GM18505 (cell line): ENCODE data around the gene FGF12.
"Not testable (repeated sequence)": the region's sequence is repeated elsewhere in the genome, so short reads cannot be mapped to it uniquely, and the experiment has no call there.

ENCODE experiments used
- ATAC-seq: cut with Tn5 transposase; IDR thresholded peaks from one replicate; pipeline ENCODE4 v1.9.1; 2021; ENCODE audit not compliant: unreplicated experiment
- POLR2A ChIP-seq: IDR thresholded peaks from 4 replicates; pipeline ENCODE4 v1.6.1; 2011; ENCODE audit warnings: borderline replicate concordance; ENCODE audit not compliant: insufficient read depth, insufficient read length; ENCODE audit errors: extremely low read depth

The FGF12 gene

GRCh38 chr3:192718156-192718555 is 9.2 kb downstream of the FGF12 start:
- TF ChIP-seq POLR2A: no peak
- no peak for ATAC-seq

GRCh38 chr3:192715126-192715525 is 12.2 kb downstream of the FGF12 start:
- ATAC-seq: no peak
- no peak for TF ChIP-seq POLR2A

- ATAC-seq: not testable (repeated sequence)
Measured at GRCh38 chr3:192711126-192711525, 16.2 kb downstream of the FGF12 start.

- no peak for ATAC-seq
- no peak for TF ChIP-seq POLR2A
Measured at GRCh38 chr3:192710366-192710765, 17.0 kb downstream of the FGF12 start.

GRCh38 chr3:192706272-192706671 is 21.1 kb downstream of the FGF12 start:
- no peak for ATAC-seq
- no peak for TF ChIP-seq POLR2A

GRCh38 chr3:192700885-192701284 is 26.5 kb downstream of the FGF12 start:
- no peak for TF ChIP-seq POLR2A

GRCh38 chr3:192696943-192697587 is 30.3 kb downstream of the FGF12 start:
- ATAC-seq: no peak
- no peak for TF ChIP-seq POLR2A

More at GRCh38 chr3:192700885-192701284, 26.5 kb downstream of the FGF12 start:
- no peak for ATAC-seq

- no peak for TF ChIP-seq POLR2A
- no peak for ATAC-seq
Measured at GRCh38 chr3:192687488-192688152, 39.7 kb downstream of the FGF12 start.

- no peak for ATAC-seq
- TF ChIP-seq POLR2A: no peak
Measured at GRCh38 chr3:192685801-192686200, 41.5 kb downstream of the FGF12 start.

- no peak for TF ChIP-seq POLR2A
- ATAC-seq: no peak
Measured at GRCh38 chr3:192684151-192684550, 43.2 kb downstream of the FGF12 start.

GRCh38 chr3:192675958-192676649 is 51.2 kb downstream of the FGF12 start:
- TF ChIP-seq POLR2A: no peak
- ATAC-seq: no peak

GRCh38 chr3:192655628-192656027 is 71.7 kb downstream of the FGF12 start:
- ATAC-seq: no peak
- no peak for TF ChIP-seq POLR2A

- ATAC-seq: no peak
- TF ChIP-seq POLR2A: no peak
Measured at GRCh38 chr3:192655040-192655439, 72.3 kb downstream of the FGF12 start.

- no peak for ATAC-seq
- no peak for TF ChIP-seq POLR2A
Measured at GRCh38 chr3:192653862-192654261, 73.5 kb downstream of the FGF12 start.
